Posterior vena cava (tissue), 2 donors: ENCODE results near the gene GNL1. TPM values are rescaled to one million over a fixed set of nuclear protein-coding genes. Genes with fewer than 3 reads are reported as not detected.
"Not testable (repeated sequence)": the region's sequence is repeated elsewhere in the genome, so short reads cannot be mapped to it uniquely, and the experiment has no call there.

Experiments
- DNase-seq: peaks from one replicate; pipeline ENCODE4 v3.0.0-alpha.2; 2020; ENCODE audit warnings: low spot score
- intact Hi-C, 2 donors: fragments of 100-400 bp; cut with DNase I; formaldehyde crosslinking; loops; one replicate each; pipeline versions ENCODE4 v1.14.1 to v1.14.2; 2022 to 2023
- total RNA-seq, 2 donors: library from RNA; stranded (reverse); fragmentation: NEBNext Ultra II Directional; extraction: Animal tissue kit (Norgen Biotek cat#: 25700); gene quantifications; one replicate each; pipeline ENCODE4 v1.2.1, GENCODE V29; 2021
- donor health status: DM: yes; HTN: yes; CAD: no.
- donor health status: DM: yes; HTN: yes; CAD: no.

The GNL1 gene
- total RNA-seq, 2 donors from 2014 or later: 52.2 to 59.6 TPM

GRCh38 chr6:30511169-30511546 lies 45.1 kb downstream of the GNL1 start:
- intact Hi-C loops: no loop called here
- DNase-seq: no peak

- DNase-seq: no peak
- intact Hi-C loops: no loop called here
Observed at GRCh38 chr6:30510419-30511168, 45.7 kb downstream of the GNL1 start.

- no peak for DNase-seq
- intact Hi-C loops: no loop called here
Observed at GRCh38 chr6:30508890-30509736, 47.2 kb downstream of the GNL1 start.

GRCh38 chr6:30507849-30508827 lies 48.2 kb downstream of the GNL1 start:
- DNase-seq: no peak
- intact Hi-C loops: no loop called here

GRCh38 chr6:30500421-30501355 lies 55.6 kb downstream of the GNL1 start:
- intact Hi-C loops: no loop called here
- DNase-seq: no peak

GRCh38 chr6:30498705-30499104 lies 57.6 kb downstream of the GNL1 start:
- intact Hi-C loops, DNase-seq: not testable (repeated sequence)

GRCh38 chr6:30497714-30498113 lies 58.6 kb downstream of the GNL1 start:
- DNase-seq: no peak
- intact Hi-C loops: no loop called here

GRCh38 chr6:30497261-30497599 lies 59.1 kb downstream of the GNL1 start:
- DNase-seq, intact Hi-C loops: not testable (repeated sequence)

- no peak for DNase-seq
Observed at GRCh38 chr6:30495993-30496392, 60.3 kb downstream of the GNL1 start.

GRCh38 chr6:30495060-30495459 lies 61.2 kb downstream of the GNL1 start:
- DNase-seq, intact Hi-C loops: not testable (repeated sequence)

More at GRCh38 chr6:30495993-30496392, 60.3 kb downstream of the GNL1 start:
- intact Hi-C loops: no loop called here

- DNase-seq: no peak
- intact Hi-C loops: no loop called here
Observed at GRCh38 chr6:30494291-30494861, 61.9 kb downstream of the GNL1 start.

- no peak for DNase-seq
- intact Hi-C loops: no loop called here
Observed at GRCh38 chr6:30493643-30494250, 62.5 kb downstream of the GNL1 start.

- intact Hi-C loops: loop anchor here in 1 of 2 donors (1.0 kb wide), 1 partner anchor 25 kb away; no protein-coding TSS in a partner anchor
- DNase-seq: no peak
Observed at GRCh38 chr6:30491991-30492952, 64.0 kb downstream of the GNL1 start.
